HL-60 (cell line): ENCODE measurements around the gene NIPBL.

Source experiments
- DNase-seq, 2 experiments: peaks; one replicate each; pipeline ENCODE4 v3.0.0-alpha.2; 2010 to 2020; ENCODE audit warnings: low read depth in 1 of 2, low spot score in 1 of 2
- H3K27ac ChIP-seq: fragments of 250-450 bp; sonication (Bioruptor Pico); replicated peaks from 2 replicates; pipeline ENCODE4 v1.5.1; 2020; ENCODE audit warnings: mild to moderate bottlenecking, moderate library complexity
- H3K27me3 ChIP-seq: fragments of 250-450 bp; sonication (Bioruptor Pico); 2 replicates; pipeline ENCODE4 v1.5.1; 2021; ENCODE audit warnings: mild to moderate bottlenecking, moderate library complexity; ENCODE audit not compliant: insufficient read depth, poor library complexity, severe bottlenecking
- H3K4me3 ChIP-seq: replicated peaks from 2 replicates; pipeline ENCODE4 v1.5.1; 2011; ENCODE audit warnings: mild to moderate bottlenecking, control low read depth, low read length; ENCODE audit not compliant: insufficient read depth
- CTCF ChIP-seq: IDR thresholded peaks from one replicate; pipeline ENCODE4 v1.5.1; 2011; ENCODE audit warnings: low read length, control low read depth, inconsistent platforms; ENCODE audit not compliant: insufficient read depth
- GABPA ChIP-seq: IDR thresholded peaks from 2 replicates; pipeline ENCODE4 v1.6.1; 2012; ENCODE audit warnings: low read depth
- POLR2AphosphoS5 ChIP-seq: IDR thresholded peaks from 2 replicates; pipeline ENCODE4 v1.6.1; 2012; ENCODE audit warnings: low read depth
- REST ChIP-seq: IDR thresholded peaks from 2 replicates; pipeline ENCODE4 v1.6.1; 2012; ENCODE audit warnings: low read depth; ENCODE audit not compliant: insufficient replicate concordance
- SPI1 ChIP-seq: IDR thresholded peaks from 2 replicates; pipeline ENCODE4 v1.6.1; 2012; ENCODE audit warnings: low read depth, mild to moderate bottlenecking, borderline replicate concordance

NIPBL gene

GRCh38 chr5:36874465-36874864, 2.1 kb upstream of the NIPBL start:
- Histone ChIP-seq H3K4me3 (peak overlapping the region; percentile 84), H3K27ac (peak overlapping the region; percentile 97), H3K27me3 (no peaks in the 10 kb centered on the region)
- no peak for DNase-seq
- no peak for TF ChIP-seq REST
- TF ChIP-seq CTCF: no peak
- TF ChIP-seq SPI1: no peak
- TF ChIP-seq GABPA: no peak
- TF ChIP-seq POLR2AphosphoS5: no peak

GRCh38 chr5:36875051-36875789, 1.3 kb upstream of the NIPBL start:
- no peaks in the 10 kb centered on the region for H3K27me3 ChIP-seq
- H3K27ac ChIP-seq: peak overlapping the region; percentile 97
- peak overlapping the region; percentile 84 for H3K4me3 ChIP-seq
- no peak for TF ChIP-seq CTCF
- peak; percentile 8; the same call in 1 of the 2 replicates for TF ChIP-seq POLR2AphosphoS5
- peak in 1 of 2 experiments; percentile 56 for DNase-seq

GRCh38 chr5:36875790-36876298, 725 bp upstream of the NIPBL start:
- peak; percentile 26; the same call in 1 of the 2 replicates for TF ChIP-seq POLR2AphosphoS5
- peak; percentile 24 for TF ChIP-seq CTCF
- no peak for TF ChIP-seq SPI1
- no peak for TF ChIP-seq REST
- Histone ChIP-seq H3K27me3 (no peaks in the 10 kb centered on the region), H3K4me3 (peak overlapping the region; percentile 84), H3K27ac (peak overlapping the region; percentile 97)
- peak in 1 of 2 experiments; percentile 82 for DNase-seq
